GM23248 (cell line): ENCODE measurements around the gene ZFPM1. TPM values are rescaled to one million over a fixed set of nuclear protein-coding genes. Genes with fewer than 3 reads are reported as not detected.

Experiments used
- DNase-seq: peaks from one replicate; pipeline ENCODE4 v3.0.0-alpha.2; 2015
- H2AFZ ChIP-seq: fragments of 200-600 bp; sonication (generic); 2 replicates; pipeline ENCODE4 v1.6.1; 2016; ENCODE audit warnings: antibody characterized with exemption
- H3F3A ChIP-seq: fragments of 200-600 bp; sonication (generic); 2 replicates; pipeline ENCODE4 v1.6.1; 2016; ENCODE audit warnings: mild to moderate bottlenecking, antibody characterized with exemption, mixed run types; ENCODE audit not compliant: insufficient read depth
- H3K27ac ChIP-seq: fragments of 200-600 bp; sonication (generic); 2 replicates; pipeline ENCODE4 v1.5.1; 2016; ENCODE audit warnings: mild to moderate bottlenecking
- H3K27me3 ChIP-seq: fragments of 200-600 bp; sonication (generic); replicated peaks from 2 replicates; pipeline ENCODE4 v1.6.1; 2016; ENCODE audit warnings: mild to moderate bottlenecking; ENCODE audit not compliant: insufficient read depth
- H3K36me3 ChIP-seq: fragments of 200-600 bp; sonication (generic); 2 replicates; pipeline ENCODE4 v1.6.1; 2016; ENCODE audit warnings: low read depth, mild to moderate bottlenecking
- H3K4me1 ChIP-seq: fragments of 200-600 bp; sonication (generic); 2 replicates; pipeline ENCODE4 v1.6.1; 2016; ENCODE audit warnings: mild to moderate bottlenecking; ENCODE audit not compliant: insufficient read depth
- H3K4me2 ChIP-seq: fragments of 200-600 bp; sonication (generic); one replicate; pipeline ENCODE4 v1.6.1; 2016; ENCODE audit warnings: mild to moderate bottlenecking; ENCODE audit not compliant: unreplicated experiment
- H3K4me3 ChIP-seq: fragments of 200-600 bp; sonication (generic); 2 replicates; pipeline ENCODE4 v1.5.1; 2016; ENCODE audit warnings: mild to moderate bottlenecking
- H3K79me2 ChIP-seq: fragments of 200-600 bp; sonication (generic); 2 replicates; pipeline ENCODE4 v1.6.1; 2016; ENCODE audit warnings: mild to moderate bottlenecking; ENCODE audit not compliant: insufficient read depth
- H3K9ac ChIP-seq: fragments of 200-600 bp; sonication (generic); 2 replicates; pipeline ENCODE4 v1.6.1; 2016; ENCODE audit warnings: mild to moderate bottlenecking
- H3K9me2 ChIP-seq: fragments of 200-600 bp; sonication (generic); 2 replicates; pipeline ENCODE4 v1.6.1; 2016; ENCODE audit warnings: mixed run types, mild to moderate bottlenecking, moderate library complexity; ENCODE audit not compliant: insufficient read depth
- H3K9me3 ChIP-seq: fragments of 200-600 bp; sonication (generic); one replicate; pipeline ENCODE4 v1.6.1; 2017; ENCODE audit warnings: low read depth
- H4K20me1 ChIP-seq: fragments of 200-600 bp; sonication (generic); 2 replicates; pipeline ENCODE4 v1.6.0; 2016; ENCODE audit not compliant: insufficient read depth
- EZH2 ChIP-seq: fragments of 200-600 bp; sonication (generic); IDR thresholded peaks from 2 replicates; pipeline ENCODE4 v1.6.1; 2018; ENCODE audit warnings: antibody characterized with exemption, mild to moderate bottlenecking; ENCODE audit not compliant: insufficient read depth, poor library complexity, severe bottlenecking
- EZH2phosphoT487 ChIP-seq: fragments of 200-600 bp; sonication (generic); IDR thresholded peaks from 2 replicates; pipeline ENCODE4 v1.6.1; 2018; ENCODE audit warnings: antibody characterized with exemption, moderate library complexity, mild to moderate bottlenecking, low read depth; ENCODE audit not compliant: insufficient read depth
- WGBS, 2 experiments: methylation state at CpG; one replicate each; pipeline ENCODE4 v1.1.6; 2015 to 2017; ENCODE audit warnings: low lambda C conversion rate in 2 of 2, low coverage in 1 of 2; ENCODE audit errors: missing lambda C conversion rate in 2 of 2; 5-methylcytosine and 5-hydroxymethylcytosine counted together
- in situ Hi-C: fragments of 300-500 bp; cut with MboI; formaldehyde crosslinking; loops from 2 replicates; pipeline ENCODE4 v1.15.0; 2020
- polyA plus RNA-seq: library from polyadenylated mRNA; unstranded; fragments of >200 nt; fragmentation: Nextera tagmentation; extraction: Ambion mirVana; gene quantifications from 2 replicates; pipeline ENCODE4 v1.2.1, GENCODE V29; 2016
- total RNA-seq: library from RNA; depleted of rRNA; stranded (reverse); fragments of >200 nt; shearing (Covaris generic); gene quantifications from 2 replicates; pipeline ENCODE4 v1.2.3, GENCODE V29; 2014

Gene ZFPM1
- total and polyA plus RNA-seq, 2 experiments from 2014 or later = 0.06 to 2.4 TPM

DNA sequence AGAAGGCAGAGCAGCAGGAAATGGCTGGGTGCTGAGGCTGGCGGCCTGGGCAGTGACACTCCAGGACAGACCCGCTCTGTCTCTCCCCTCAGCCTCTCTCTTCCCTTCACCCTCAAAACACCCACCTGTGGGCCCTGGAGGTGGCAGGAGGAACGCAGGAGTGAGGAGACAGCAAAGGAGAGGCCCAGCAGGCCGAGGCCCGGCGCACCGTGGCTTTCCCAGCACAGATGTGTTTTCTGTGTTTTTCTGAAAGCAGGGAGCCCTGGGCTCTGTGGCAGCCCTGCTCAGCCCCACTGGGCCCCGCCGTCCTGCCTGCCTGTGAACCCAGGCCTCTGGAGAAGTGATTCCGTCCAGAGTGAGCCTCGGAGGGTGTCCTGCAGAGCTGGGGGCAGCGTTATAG, 39.8 kb upstream of the ZFPM1 start:
- in situ Hi-C loops = no loop called here
- Histone ChIP-seq H3K4me1 (no peaks in the 10 kb centered on the region), H2AFZ (no peak overlapping the region), H3K27ac (no peak overlapping the region), H3K9ac (no peak overlapping the region), H3K4me3 (no peak overlapping the region), H3K79me2 (peaks cover 19% of the 10 kb centered on the region; the same call in 1 of the 2 replicates), H3K9me3 (no peaks in the 10 kb centered on the region), H3K9me2 (no peaks in the 10 kb centered on the region), H3K4me2 (no peak overlapping the region), H3K36me3 (no peaks in the 10 kb centered on the region), H3F3A (no peaks in the 10 kb centered on the region), H4K20me1 (no peaks in the 10 kb centered on the region), H3K27me3 (no peaks in the 10 kb centered on the region)
- no peak for DNase-seq
- WGBS, 2 experiments = 94 to 96% methylated on average over 12 of the region's 12 CpGs
- TF ChIP-seq EZH2phosphoT487 (no peak), EZH2 (no peak)

- H3K36me3 ChIP-seq = no peaks in the 10 kb centered on the region
- H3K9me3 ChIP-seq = no peaks in the 10 kb centered on the region
- H3K79me2 ChIP-seq = peaks cover 19% of the 10 kb centered on the region; the same call in 1 of the 2 replicates
- in situ Hi-C loops = no loop called here
- no peak overlapping the region for H2AFZ ChIP-seq
- H3K27me3 ChIP-seq = no peaks in the 10 kb centered on the region
- no peaks in the 10 kb centered on the region for H3K4me1 ChIP-seq
- 94 to 96% methylated on average over 12 of the region's 12 CpGs for WGBS, 2 experiments
- H3K4me2 ChIP-seq = no peak overlapping the region
- no peak overlapping the region for H3K27ac ChIP-seq
- no peaks in the 10 kb centered on the region for H3F3A ChIP-seq
- H4K20me1 ChIP-seq = no peaks in the 10 kb centered on the region
- no peaks in the 10 kb centered on the region for H3K9me2 ChIP-seq
- no peak overlapping the region for H3K4me3 ChIP-seq
- no peak for DNase-seq
- no peak overlapping the region for H3K9ac ChIP-seq
- TF ChIP-seq EZH2 (no peak), EZH2phosphoT487 (no peak)
These were observed 39.4 kb upstream of the ZFPM1 start for GRCh38 chr16:88413631-88414030.

GRCh38 chr16:88414521-88415380, 38.3 kb upstream of the ZFPM1 start:
- TF ChIP-seq EZH2 (no peak), EZH2phosphoT487 (no peak)
- 87 to 92% methylated on average over 29 to 34 of the region's 34 CpGs for WGBS, 2 experiments
- no peaks in the 10 kb centered on the region for H3K36me3 ChIP-seq

GRCh38 chr16:88415381-88415705, 37.7 kb upstream of the ZFPM1 start:
- in situ Hi-C loops = no loop called here
- 82 to 87% methylated on average over 4 to 5 of the region's 5 CpGs for WGBS, 2 experiments
- Histone ChIP-seq H3K27me3 (no peaks in the 10 kb centered on the region), H3K4me1 (no peaks in the 10 kb centered on the region), H3K79me2 (0 out of 2 replicates have a peak, but pooled peaks cover 14% of the 10 kb centered on the region), H3K27ac (no peak overlapping the region), H3K4me2 (no peak overlapping the region), H3K9me3 (no peaks in the 10 kb centered on the region), H4K20me1 (no peaks in the 10 kb centered on the region), H3F3A (no peaks in the 10 kb centered on the region), H3K4me3 (no peak overlapping the region), H3K9me2 (no peaks in the 10 kb centered on the region), H2AFZ (no peak overlapping the region), H3K36me3 (no peaks in the 10 kb centered on the region), H3K9ac (no peak overlapping the region)
- DNase-seq = no peak
- no peak for TF ChIP-seq EZH2
- TF ChIP-seq EZH2phosphoT487 = no peak

More at GRCh38 chr16:88414521-88415380, 38.3 kb upstream of the ZFPM1 start:
- H3K9me2 ChIP-seq = no peaks in the 10 kb centered on the region
- no peak for DNase-seq
- no peaks in the 10 kb centered on the region for H4K20me1 ChIP-seq
- H3K4me2 ChIP-seq = no peak overlapping the region
- H3K27me3 ChIP-seq = no peaks in the 10 kb centered on the region
- no peak overlapping the region for H3K9ac ChIP-seq
- H3K27ac ChIP-seq = no peak overlapping the region
- no peaks in the 10 kb centered on the region for H3F3A ChIP-seq
- in situ Hi-C loops = no loop called here
- H2AFZ ChIP-seq = no peak overlapping the region
- no peaks in the 10 kb centered on the region for H3K4me1 ChIP-seq
- no peak overlapping the region for H3K4me3 ChIP-seq
- 0 out of 2 replicates have a peak, but pooled peaks cover 14% of the 10 kb centered on the region for H3K79me2 ChIP-seq
- no peaks in the 10 kb centered on the region for H3K9me3 ChIP-seq
